ENCODE results near the gene DEF6. TPM values are rescaled to one million over a fixed set of nuclear protein-coding genes. Genes with fewer than 3 reads are reported as not detected.

DEF6 gene
- total RNA-seq, 1 experiment from 2014 or later, result 5.7 TPM

Other genes starting within 250 kb of the DEF6 start
- gene TCP11, start 156.5 kb upstream of the DEF6 start, total RNA-seq (2022), result not detected in 2 replicates
- gene SCUBE3, start 83.9 kb upstream of the DEF6 start, total RNA-seq (2022), result 1.3 and 1.5 TPM in 2 replicates
- gene ZNF76, start 38.1 kb upstream of the DEF6 start, total RNA-seq (2022), result 22.7 and 24.6 TPM in 2 replicates
- gene PPARD, start 44.7 kb downstream of the DEF6 start, total RNA-seq (2022), result 11.3 and 12.0 TPM in 2 replicates
- 10.5 and 12.4 TPM in 2 replicates for gene FANCE, start 154.5 kb downstream of the DEF6 start, total RNA-seq (2022)
- gene RPL10A, start 170.6 kb downstream of the DEF6 start, total RNA-seq (2022), result 1,082 and 1,106 TPM in 2 replicates
- 51.8 and 57.2 TPM in 2 replicates for gene TEAD3, start 199.3 kb downstream of the DEF6 start, total RNA-seq (2022)
- gene TULP1, start 215.1 kb downstream of the DEF6 start, total RNA-seq (2022), result not detected in 2 replicates